ENCODE measurements around the gene DOCK2.
A peak's percentile ranks its signal among the peaks of the same experiment; 100 is the strongest.
"Not testable (repeated sequence)": the region's sequence is repeated elsewhere in the genome, so short reads cannot be mapped to it uniquely, and the experiment has no call there.

DOCK2 gene

GRCh38 chr5:169953196-169953595, 316.1 kb downstream of the DOCK2 start:
- DNase-seq: not testable (repeated sequence)

GRCh38 chr5:169954786-169955185, 317.7 kb downstream of the DOCK2 start:
- no peak for DNase-seq

- DNase-seq: no peak
Observed at GRCh38 chr5:169956126-169956525, 319.1 kb downstream of the DOCK2 start.

GRCh38 chr5:169956756-169957155, 319.7 kb downstream of the DOCK2 start:
- DNase-seq: no peak

DNA sequence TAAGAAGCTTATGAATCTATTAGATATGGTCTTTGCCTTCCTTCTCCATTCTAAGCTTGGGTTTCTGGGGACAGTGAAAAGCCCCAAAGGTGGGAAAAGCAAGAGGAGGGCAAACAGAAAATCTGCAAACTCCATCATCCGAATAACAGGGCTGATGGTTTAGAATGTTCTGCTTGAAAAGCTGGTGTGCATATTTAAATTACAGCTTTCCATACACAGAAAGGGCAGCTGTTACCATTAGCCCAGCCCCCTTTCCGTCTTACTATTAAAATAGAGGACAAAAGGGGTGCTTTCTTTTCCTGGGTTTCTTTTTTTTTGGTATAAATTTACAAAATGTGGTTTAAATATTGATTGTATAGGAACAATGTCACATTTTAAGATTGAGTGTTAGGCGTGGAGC, 321.2 kb downstream of the DOCK2 start:
- DNase-seq: no peak

- no peak for DNase-seq
Observed at GRCh38 chr5:169960659-169961058, 323.6 kb downstream of the DOCK2 start.

- no peak for DNase-seq
Observed at GRCh38 chr5:169964246-169964645, 327.2 kb downstream of the DOCK2 start.

DNA sequence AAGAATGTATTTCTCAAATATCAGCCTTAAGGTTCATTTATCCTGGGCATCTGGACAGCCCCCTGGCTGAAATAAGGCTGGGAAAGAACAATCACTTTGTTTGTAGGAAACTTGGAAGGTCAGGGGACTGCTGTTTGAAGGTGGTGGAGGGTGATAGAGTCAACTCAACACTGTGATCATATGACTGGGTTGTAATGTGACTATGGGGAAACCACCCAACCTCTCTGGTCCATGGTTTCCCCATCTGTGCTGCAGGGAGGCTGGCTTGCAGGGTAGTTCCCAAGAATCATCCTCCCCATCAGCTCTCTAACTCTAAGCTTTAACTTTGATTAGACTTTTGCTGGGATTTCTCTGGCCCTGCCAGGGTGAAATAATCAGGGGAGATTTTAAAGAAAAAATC, 333.3 kb downstream of the DOCK2 start:
- DNase-seq: no peak

- DNase-seq: peak; percentile 59
Observed at GRCh38 chr5:169970911-169971765, 334.1 kb downstream of the DOCK2 start.

GRCh38 chr5:169971780-169972179, 334.7 kb downstream of the DOCK2 start:
- DNase-seq: no peak

- DNase-seq: no peak
Observed at GRCh38 chr5:169973056-169973455, 336.0 kb downstream of the DOCK2 start.

GRCh38 chr5:169974121-169974770, 337.2 kb downstream of the DOCK2 start:
- DNase-seq: no peak

DNA sequence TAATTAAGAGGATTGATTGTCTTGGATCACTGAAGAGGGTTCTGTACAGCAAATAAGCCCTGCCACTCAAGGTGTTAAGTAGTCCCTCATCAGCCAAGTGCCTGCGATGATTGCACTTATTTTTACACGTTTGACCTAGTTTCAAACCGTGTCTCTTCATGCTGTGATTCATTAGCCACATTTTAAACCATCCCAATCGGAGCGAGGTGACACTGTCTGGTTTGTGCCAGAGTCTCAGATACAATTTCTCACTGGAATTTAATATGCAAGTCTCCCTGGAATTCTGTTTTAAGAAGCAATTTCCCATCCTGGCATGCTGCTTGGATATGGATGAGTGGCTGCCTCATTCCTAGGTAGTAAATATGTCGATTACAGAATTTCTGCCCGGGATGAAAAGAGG, 341.6 kb downstream of the DOCK2 start:
- no peak for DNase-seq

DNA sequence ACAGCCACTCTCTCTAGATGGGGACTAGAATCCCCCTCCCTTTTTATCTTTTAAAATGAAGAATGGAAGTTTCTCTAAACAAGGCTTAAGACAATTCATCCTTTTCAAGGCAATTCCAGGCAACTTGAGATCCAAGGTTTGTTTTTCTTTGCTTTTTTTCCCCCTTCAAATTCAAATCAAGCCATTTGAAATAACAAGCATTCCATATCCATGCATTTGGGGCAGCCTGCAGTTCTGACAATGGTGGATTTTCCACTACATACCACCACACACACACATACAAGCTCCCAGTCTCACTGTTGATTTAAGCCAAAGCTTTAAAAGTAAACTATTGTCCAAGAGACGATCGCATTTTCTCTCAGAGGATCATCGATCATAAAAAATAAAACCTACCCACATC, 342.8 kb downstream of the DOCK2 start:
- no peak for DNase-seq

- DNase-seq: peak; percentile 37
Observed at GRCh38 chr5:169980418-169981053, 343.5 kb downstream of the DOCK2 start, which contains the start of gene INSYN2B. Gene INSYN2B (minus strand): TSS chr5:169980495. CDS start chr5:169883898, 96,597 bp downstream.

GRCh38 chr5:169988206-169988605, 351.1 kb downstream of the DOCK2 start:
- DNase-seq: no peak

GRCh38 chr5:169988947-169989346, 351.9 kb downstream of the DOCK2 start:
- DNase-seq: no peak

DNA sequence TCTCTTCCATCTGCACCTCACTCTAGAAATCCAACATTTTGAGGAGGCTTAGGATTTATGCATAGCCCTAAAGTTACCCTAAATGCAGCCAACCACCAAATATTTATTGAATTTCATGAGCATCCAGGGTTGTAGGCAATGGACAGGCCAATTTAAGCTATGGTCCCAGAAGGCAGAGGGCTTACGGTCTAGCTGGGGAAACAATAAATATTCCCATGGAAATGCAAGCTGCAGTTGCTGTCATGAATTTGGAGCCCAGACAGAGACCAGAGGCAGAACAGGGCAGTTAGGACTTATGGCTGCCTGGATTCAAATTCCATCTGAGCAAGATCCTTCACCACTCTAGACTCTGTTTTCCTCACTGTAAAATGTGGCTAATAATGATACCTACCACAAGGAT, 352.3 kb downstream of the DOCK2 start:
- DNase-seq: no peak

GRCh38 chr5:169991115-169991869, 354.2 kb downstream of the DOCK2 start:
- DNase-seq: no peak

- no peak for DNase-seq
Observed at GRCh38 chr5:169992789-169993484, 355.9 kb downstream of the DOCK2 start.

DNA sequence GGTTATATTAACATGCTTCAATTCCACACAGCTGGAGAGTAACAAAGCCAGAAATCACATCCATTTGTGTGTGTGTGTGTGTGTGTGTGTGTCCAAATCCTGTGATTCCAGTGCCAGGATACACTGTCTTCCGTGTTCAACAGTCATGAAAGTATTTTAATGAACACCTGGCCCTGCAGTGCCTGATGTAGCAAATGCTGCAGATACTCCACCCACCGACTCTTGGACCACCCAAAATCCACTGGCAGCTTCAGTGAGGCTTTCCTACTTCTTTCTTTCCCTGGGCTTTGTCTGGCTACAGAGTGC, 356.4 kb downstream of the DOCK2 start:
- DNase-seq: no peak

DNA sequence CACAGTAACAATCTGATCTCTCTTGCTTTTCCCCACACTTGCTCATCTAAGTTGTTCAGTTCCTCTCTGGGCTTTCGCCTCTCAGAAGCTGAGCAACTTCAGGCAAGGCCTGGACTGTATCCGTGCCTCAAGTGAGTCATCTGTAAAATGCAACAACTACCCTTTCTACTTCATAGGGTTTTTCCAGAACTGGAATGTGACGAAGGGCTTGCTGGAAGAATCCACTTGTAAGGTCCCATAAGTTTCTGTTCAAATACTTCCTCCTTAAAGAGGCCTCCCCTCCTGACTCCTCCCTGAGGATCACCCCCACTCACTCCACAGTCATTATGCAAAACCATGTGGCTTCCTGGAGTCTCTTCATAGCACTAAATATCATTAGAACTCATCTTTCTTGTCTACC, 360.7 kb downstream of the DOCK2 start:
- no peak for DNase-seq

- no peak for DNase-seq
Observed at GRCh38 chr5:169999621-170000020, 362.5 kb downstream of the DOCK2 start.

Data from 8988T (cell line).